GM06990 (cell line): ENCODE measurements around the gene ACSS1.

ENCODE experiments used
- DNase-seq: peaks from one replicate; pipeline ENCODE4 v3.0.0-alpha.2; 2011; ENCODE audit not compliant: insufficient read length; ENCODE audit errors: extremely low read depth
- H3K27me3 ChIP-seq: replicated peaks from 2 replicates; pipeline ENCODE4 v1.6.0; 2011; ENCODE audit warnings: low read length; ENCODE audit not compliant: control insufficient read depth, insufficient read depth
- H3K36me3 ChIP-seq: 2 replicates; pipeline ENCODE4 v1.5.1; 2011; ENCODE audit warnings: low read length; ENCODE audit not compliant: control insufficient read depth, insufficient read depth
- H3K4me3 ChIP-seq: replicated peaks from 2 replicates; pipeline ENCODE4 v1.5.1; 2011; ENCODE audit warnings: low read depth, mild to moderate bottlenecking, control low read depth, low read length
- TF ChIP-seq, protein P1 (sequence below): IDR thresholded peaks from 2 replicates; pipeline ENCODE4 v1.5.1; 2011; ENCODE audit warnings: low read length, control low read depth, mild to moderate bottlenecking, inconsistent platforms; ENCODE audit not compliant: insufficient read depth, poor library complexity, severe bottlenecking

Gene ACSS1

DNA sequence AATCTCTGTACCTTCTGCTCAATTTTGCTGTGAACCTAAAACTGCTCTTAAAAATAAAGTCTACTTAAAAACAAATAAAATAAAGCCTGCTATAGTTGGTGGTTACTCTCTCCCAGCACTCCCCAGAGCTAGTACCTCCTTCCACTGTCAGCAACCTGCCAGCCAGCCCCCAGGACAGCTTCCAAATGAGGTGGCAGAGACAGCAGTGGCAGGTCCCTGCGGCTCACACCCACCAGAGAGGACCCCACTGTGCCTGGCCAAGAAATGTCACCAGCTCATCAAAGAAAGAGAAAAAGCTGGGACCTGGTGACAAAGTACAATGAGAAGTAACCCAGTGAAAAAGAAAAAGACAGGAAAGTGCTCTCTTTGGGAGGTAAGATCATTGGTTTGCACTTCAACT is 80.6 kb downstream of the ACSS1 start:
- TF ChIP-seq, protein P1, sequence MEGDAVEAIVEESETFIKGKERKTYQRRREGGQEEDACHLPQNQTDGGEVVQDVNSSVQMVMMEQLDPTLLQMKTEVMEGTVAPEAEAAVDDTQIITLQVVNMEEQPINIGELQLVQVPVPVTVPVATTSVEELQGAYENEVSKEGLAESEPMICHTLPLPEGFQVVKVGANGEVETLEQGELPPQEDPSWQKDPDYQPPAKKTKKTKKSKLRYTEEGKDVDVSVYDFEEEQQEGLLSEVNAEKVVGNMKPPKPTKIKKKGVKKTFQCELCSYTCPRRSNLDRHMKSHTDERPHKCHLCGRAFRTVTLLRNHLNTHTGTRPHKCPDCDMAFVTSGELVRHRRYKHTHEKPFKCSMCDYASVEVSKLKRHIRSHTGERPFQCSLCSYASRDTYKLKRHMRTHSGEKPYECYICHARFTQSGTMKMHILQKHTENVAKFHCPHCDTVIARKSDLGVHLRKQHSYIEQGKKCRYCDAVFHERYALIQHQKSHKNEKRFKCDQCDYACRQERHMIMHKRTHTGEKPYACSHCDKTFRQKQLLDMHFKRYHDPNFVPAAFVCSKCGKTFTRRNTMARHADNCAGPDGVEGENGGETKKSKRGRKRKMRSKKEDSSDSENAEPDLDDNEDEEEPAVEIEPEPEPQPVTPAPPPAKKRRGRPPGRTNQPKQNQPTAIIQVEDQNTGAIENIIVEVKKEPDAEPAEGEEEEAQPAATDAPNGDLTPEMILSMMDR, result no peak
- no peak for DNase-seq
- Histone ChIP-seq H3K36me3 (peaks cover 15% of the 10 kb centered on the region), H3K27me3 (no peaks in the 10 kb centered on the region), H3K4me3 (no peak overlapping the region)

DNA sequence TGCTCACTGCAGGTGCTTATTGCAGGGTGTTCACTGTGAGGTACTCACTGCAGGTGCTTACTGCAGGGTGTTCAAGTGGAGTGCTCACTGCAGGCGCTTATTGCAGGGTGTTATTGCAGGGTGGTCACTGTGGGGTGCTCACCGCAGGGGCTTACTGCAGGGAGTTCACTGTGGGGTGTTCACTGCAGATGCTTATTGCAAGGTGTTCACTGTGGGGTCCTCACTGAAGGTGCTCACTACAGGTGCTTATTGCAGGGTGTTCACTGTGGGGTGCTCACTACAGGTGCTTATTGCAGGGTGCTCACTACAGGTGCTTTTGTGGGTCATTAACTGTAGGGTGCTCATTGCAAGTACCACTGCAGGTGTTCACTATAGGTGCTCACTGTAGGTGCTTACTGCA is 85.6 kb downstream of the ACSS1 start:
- TF ChIP-seq, protein P1, result no peak
- no peak for DNase-seq
- Histone ChIP-seq H3K4me3 (no peak overlapping the region), H3K27me3 (no peaks in the 10 kb centered on the region), H3K36me3 (peaks cover 21% of the 10 kb centered on the region)

DNA sequence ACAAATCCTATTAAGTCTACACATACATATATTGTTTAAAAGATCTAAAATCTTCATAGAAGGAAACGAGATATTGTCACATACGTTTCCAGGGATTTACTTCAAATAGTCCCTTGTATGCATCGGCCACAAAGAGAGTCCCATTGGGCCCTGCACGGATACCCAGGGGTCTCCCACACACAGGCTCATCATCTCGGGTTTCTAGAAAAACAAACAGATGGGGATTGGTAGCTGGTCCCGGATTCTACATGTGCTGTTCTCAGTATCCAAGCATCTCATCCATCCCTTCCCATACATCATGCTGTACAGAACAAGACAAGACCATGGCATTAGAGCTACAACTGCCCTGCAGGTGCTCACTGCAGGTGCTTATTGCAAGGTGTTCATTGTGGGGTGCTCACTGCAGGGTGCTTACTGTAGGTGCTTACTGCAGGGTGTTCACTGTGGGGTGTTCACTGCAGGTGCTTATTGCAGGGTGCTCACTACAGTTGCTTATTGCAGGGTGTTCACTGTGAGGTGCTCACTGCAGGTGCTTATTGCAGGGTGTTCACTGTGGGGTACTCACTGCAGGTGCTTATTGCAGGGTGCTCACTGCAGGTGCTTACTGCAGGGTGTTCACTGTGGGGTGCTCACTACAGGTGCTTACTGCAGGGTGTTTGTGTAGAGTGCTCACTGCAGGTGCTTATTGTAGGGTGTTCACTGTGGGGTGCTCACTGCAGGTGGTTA is 86.4 kb downstream of the ACSS1 start:
- no peak overlapping the region for H3K4me3 ChIP-seq
- DNase-seq, result no peak
- H3K36me3 ChIP-seq, result peaks cover 21% of the 10 kb centered on the region
- H3K27me3 ChIP-seq, result no peaks in the 10 kb centered on the region
- TF ChIP-seq, protein P1, result no peak

DNA sequence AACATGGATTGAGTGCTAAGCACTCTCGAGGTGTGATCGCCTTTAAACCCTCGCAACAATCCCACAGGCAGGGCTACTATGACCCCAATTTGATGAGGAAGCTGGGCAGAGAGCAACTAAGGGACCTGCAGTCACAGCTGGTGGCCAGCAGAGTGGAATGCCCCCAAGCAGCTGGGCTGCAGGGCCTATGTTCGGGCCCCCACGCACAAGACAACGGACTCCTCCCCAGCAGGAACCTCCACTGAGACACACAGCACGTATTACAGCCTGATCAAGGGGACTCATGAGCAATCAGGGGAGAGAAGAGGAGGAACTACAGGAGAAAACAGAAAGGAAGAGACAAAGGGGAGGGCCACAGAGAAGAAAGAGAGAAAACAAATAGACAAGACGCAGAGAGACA is 87.2 kb downstream of the ACSS1 start:
- Histone ChIP-seq H3K4me3 (no peak overlapping the region), H3K36me3 (peaks cover 21% of the 10 kb centered on the region), H3K27me3 (no peaks in the 10 kb centered on the region)
- DNase-seq, result no peak
- TF ChIP-seq, protein P1, result no peak

DNA sequence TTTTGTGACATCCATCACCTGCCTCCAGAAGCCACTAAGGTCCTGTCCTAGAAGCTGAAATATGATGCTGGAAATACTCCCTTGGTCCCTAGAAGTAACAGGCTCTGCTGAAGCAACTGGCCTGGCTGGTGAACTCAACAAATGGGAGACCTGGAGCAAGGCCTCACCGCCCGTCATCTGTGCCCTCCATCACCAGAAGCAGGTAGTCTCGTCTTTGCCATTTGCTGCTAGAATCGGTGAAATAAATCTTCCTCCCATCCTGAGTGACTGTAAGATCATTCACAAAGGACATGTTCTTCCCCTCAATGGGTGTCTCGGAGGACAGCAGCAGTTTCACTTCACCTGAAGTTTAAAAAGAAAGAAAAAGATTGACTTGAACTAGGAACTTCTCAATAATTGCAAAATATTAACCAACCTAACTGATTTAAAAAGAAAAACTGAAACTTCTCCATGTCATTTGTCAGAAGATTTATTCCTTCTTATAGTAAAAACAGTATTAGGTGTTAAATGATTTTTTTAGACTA is 87.8 kb downstream of the ACSS1 start:
- H3K4me3 ChIP-seq, result no peak overlapping the region
- peaks cover 21% of the 10 kb centered on the region for H3K36me3 ChIP-seq
- no peaks in the 10 kb centered on the region for H3K27me3 ChIP-seq
- no peak for DNase-seq
- TF ChIP-seq, protein P1, result no peak
